ENCODE measurements around the gene MRPL4. TPM values are rescaled to one million over a fixed set of nuclear protein-coding genes. Genes with fewer than 3 reads are reported as not detected.

The MRPL4 gene
- total RNA-seq: 100 and 139 TPM in 2 replicates

GRCh38 chr19:10251792-10252694 is at the start of gene MRPL4:
Gene MRPL4, plus strand, starts transcription at chr19:10252214. Its CDS starts 40 bp downstream, at chr19:10252254.

GRCh38 chr19:10230861-10231611 is 21.0 kb upstream of the MRPL4 start, which contains the start of gene S1PR2:
Gene S1PR2, minus strand, starts transcription at chr19:10231331. Its CDS starts 6,426 bp downstream, at chr19:10224905.

GRCh38 chr19:10270616-10271394 is 18.8 kb downstream of the MRPL4 start, which contains the start of gene ICAM1:
Gene ICAM1, plus strand, starts transcription at chr19:10271120. Its CDS starts 40 bp downstream, at chr19:10271160.

GRCh38 chr19:10286803-10287737 is 35.1 kb downstream of the MRPL4 start, which contains the start of gene ICAM4:
Gene ICAM4, plus strand, starts transcription at chr19:10286955. Its CDS starts 58 bp downstream, at chr19:10287013.

GRCh38 chr19:10289836-10290356 is 37.9 kb downstream of the MRPL4 start, which contains the start of gene ICAM5:
Gene ICAM5, plus strand, starts transcription at chr19:10289952. Its CDS starts 92 bp downstream, at chr19:10290044.

GRCh38 chr19:10309423-10309822 is 57.4 kb downstream of the MRPL4 start, which contains the start of gene ZGLP1:
Gene ZGLP1, minus strand, starts transcription at chr19:10309815.

Other genes with a start within 250 kb of the MRPL4 start
- 0.25 and 0.98 TPM in 2 replicates for gene COL5A3, start 241.7 kb upstream of the MRPL4 start, total RNA-seq
- not detected in 2 replicates for gene RDH8, start 238.7 kb upstream of the MRPL4 start, total RNA-seq
- 7.5 and 21.2 TPM in 2 replicates for gene SHFL, start 165.9 kb upstream of the MRPL4 start, total RNA-seq
- 0.89 TPM in 1 of 2 replicates, not detected in the other for gene ANGPTL6, start 149.5 kb upstream of the MRPL4 start, total RNA-seq
- 25.9 and 43.5 TPM in 2 replicates for gene PPAN, start 145.9 kb upstream of the MRPL4 start, total RNA-seq
- gene P2RY11, start 140.5 kb upstream of the MRPL4 start, total RNA-seq: 2.1 and 5.1 TPM in 2 replicates
- gene EIF3G, start 132.3 kb upstream of the MRPL4 start, total RNA-seq: 245 and 306 TPM in 2 replicates
- 37.1 and 155 TPM in 2 replicates for gene DNMT1, start 57.3 kb upstream of the MRPL4 start, total RNA-seq
- 2.8 and 6.2 TPM in 2 replicates for gene S1PR2, start 20.9 kb upstream of the MRPL4 start, total RNA-seq
- gene ICAM1, start 18.9 kb downstream of the MRPL4 start, total RNA-seq: 20.5 and 41.3 TPM in 2 replicates
- 0.33 and 1.1 TPM in 2 replicates for gene ICAM4, start 34.7 kb downstream of the MRPL4 start, total RNA-seq
- 0.16 and 0.63 TPM in 2 replicates for gene ICAM5, start 37.7 kb downstream of the MRPL4 start, total RNA-seq
- 0.89 and 2.8 TPM in 2 replicates for gene ZGLP1, start 57.6 kb downstream of the MRPL4 start, total RNA-seq
- 21.8 and 37.1 TPM in 2 replicates for gene FDX2, start 63.8 kb downstream of the MRPL4 start, total RNA-seq
- gene RAVER1, start 81.3 kb downstream of the MRPL4 start, total RNA-seq: 37.5 and 56.5 TPM in 2 replicates
- 3.7 and 9.0 TPM in 2 replicates for gene ICAM3, start 87.4 kb downstream of the MRPL4 start, total RNA-seq
- 110 and 147 TPM in 2 replicates for gene TYK2, start 128.4 kb downstream of the MRPL4 start, total RNA-seq
- 119 and 192 TPM in 2 replicates for gene CDC37, start 151.3 kb downstream of the MRPL4 start, total RNA-seq
- 5.2 and 8.2 TPM in 2 replicates for gene PDE4A, start 168.3 kb downstream of the MRPL4 start, total RNA-seq

All from mesangial cell (primary cell).